Colonic mucosa (tissue), 4 donors: ENCODE data around the gene RELT. TPM values are rescaled to one million over a fixed set of nuclear protein-coding genes. Genes with fewer than 3 reads are reported as not detected.
A peak's percentile ranks its signal among the peaks of the same experiment; 100 is the strongest.

ENCODE experiments used
- DNase-seq: peaks from one replicate; pipeline ENCODE4 v3.0.0-alpha.2; 2020
- H3K27ac ChIP-seq: fragments of 200-600 bp; one replicate; pipeline ENCODE4 v1.8.0; 2021
- H3K27me3 ChIP-seq: fragments of 200-600 bp; one replicate; pipeline ENCODE4 v1.8.0; 2021
- H3K36me3 ChIP-seq: fragments of 200-600 bp; one replicate; pipeline ENCODE4 v1.8.0; 2021
- H3K4me1 ChIP-seq: fragments of 200-600 bp; one replicate; pipeline ENCODE4 v1.8.0; 2021; ENCODE audit warnings: mild to moderate bottlenecking
- H3K4me3 ChIP-seq: fragments of 200-600 bp; one replicate; pipeline ENCODE4 v1.8.0; 2021
- H3K9ac ChIP-seq, 2 donors: one replicate each; pipeline ENCODE4 v1.7.0; 2013; ENCODE audit warnings: control low read depth in 2 of 2, low read depth in 2 of 2, low read length in 2 of 2
- H3K9me3 ChIP-seq: fragments of 200-600 bp; one replicate; pipeline ENCODE4 v1.8.0; 2021
- intact Hi-C: fragments of 100-400 bp; cut with DNase I; formaldehyde crosslinking; loops from one replicate; pipeline ENCODE4 v1.14.1; 2022
- total RNA-seq, 2 donors: library from RNA; stranded (reverse); fragmentation: NEBNext Ultra II Directional in 1 of 2; extraction: Animal tissue kit (Norgen Biotek cat#: 25700) in 1 of 2; gene quantifications; one replicate each; pipeline ENCODE4 v1.2.1, GENCODE V29; 2021
- TF ChIP-seq, protein P1 (sequence below): fragments of 200-600 bp; IDR thresholded peaks from one replicate; pipeline ENCODE4 v1.8.0; 2022; ENCODE audit warnings: antibody characterized with exemption, mild to moderate bottlenecking
- donor health status: healthy.
- donor health status: DM: no; HTN: no; CAD: no.
- donor health status: DM: no; HTN: no; CAD: no.

Gene RELT
- total RNA-seq, 2 donors from 2014 or later: 4.0 to 7.1 TPM

- no peak overlapping the region for H3K4me3 ChIP-seq
- no peak overlapping the region for H3K9ac ChIP-seq
- TF ChIP-seq, protein P1, sequence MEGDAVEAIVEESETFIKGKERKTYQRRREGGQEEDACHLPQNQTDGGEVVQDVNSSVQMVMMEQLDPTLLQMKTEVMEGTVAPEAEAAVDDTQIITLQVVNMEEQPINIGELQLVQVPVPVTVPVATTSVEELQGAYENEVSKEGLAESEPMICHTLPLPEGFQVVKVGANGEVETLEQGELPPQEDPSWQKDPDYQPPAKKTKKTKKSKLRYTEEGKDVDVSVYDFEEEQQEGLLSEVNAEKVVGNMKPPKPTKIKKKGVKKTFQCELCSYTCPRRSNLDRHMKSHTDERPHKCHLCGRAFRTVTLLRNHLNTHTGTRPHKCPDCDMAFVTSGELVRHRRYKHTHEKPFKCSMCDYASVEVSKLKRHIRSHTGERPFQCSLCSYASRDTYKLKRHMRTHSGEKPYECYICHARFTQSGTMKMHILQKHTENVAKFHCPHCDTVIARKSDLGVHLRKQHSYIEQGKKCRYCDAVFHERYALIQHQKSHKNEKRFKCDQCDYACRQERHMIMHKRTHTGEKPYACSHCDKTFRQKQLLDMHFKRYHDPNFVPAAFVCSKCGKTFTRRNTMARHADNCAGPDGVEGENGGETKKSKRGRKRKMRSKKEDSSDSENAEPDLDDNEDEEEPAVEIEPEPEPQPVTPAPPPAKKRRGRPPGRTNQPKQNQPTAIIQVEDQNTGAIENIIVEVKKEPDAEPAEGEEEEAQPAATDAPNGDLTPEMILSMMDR: peak; percentile 99
- no peaks in the 10 kb centered on the region for H3K4me1 ChIP-seq
- H3K9me3 ChIP-seq: no peaks in the 10 kb centered on the region
- peak overlapping the region; percentile 65 for H3K27ac ChIP-seq
- peak; percentile 90 for DNase-seq
- intact Hi-C loops: loop anchor here (2.0 to 5.0 kb wide), 2 partner anchors 29 to 38 kb away; no protein-coding TSS in a partner anchor
- H3K27me3 ChIP-seq: no peaks in the 10 kb centered on the region
- no peaks in the 10 kb centered on the region for H3K36me3 ChIP-seq
Measured at GRCh38 chr11:73335204-73335923, 40.8 kb upstream of the RELT start.

DNA sequence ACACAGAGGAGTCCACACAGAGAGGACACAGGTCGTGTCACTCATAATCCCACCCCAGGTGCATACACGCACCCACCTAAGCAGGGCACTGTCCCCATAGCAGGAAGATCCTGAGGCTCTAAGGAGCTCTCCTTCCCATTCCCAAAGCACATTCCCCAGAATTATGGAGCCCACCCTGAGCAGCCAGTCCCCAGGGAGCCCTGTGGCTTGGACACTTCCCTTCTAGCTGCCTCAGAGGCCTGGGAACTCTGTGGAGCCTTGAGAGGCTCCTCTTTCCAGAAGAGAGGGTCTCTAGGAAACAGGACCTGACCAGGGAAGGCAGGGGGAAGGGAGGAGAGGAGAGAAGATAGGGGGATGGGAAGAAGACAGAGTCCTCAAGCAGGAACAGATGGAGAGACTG is 38.4 kb upstream of the RELT start:
- Histone ChIP-seq H3K27me3 (no peaks in the 10 kb centered on the region), H3K36me3 (no peaks in the 10 kb centered on the region), H3K9ac (no peak overlapping the region), H3K4me1 (no peaks in the 10 kb centered on the region), H3K4me3 (no peak overlapping the region), H3K27ac (no peak overlapping the region), H3K9me3 (no peaks in the 10 kb centered on the region)
- TF ChIP-seq, protein P1: no peak
- no peak for DNase-seq
- intact Hi-C loops: loop anchor here (5.0 kb wide), 1 partner anchor 41 kb away; no protein-coding TSS in a partner anchor

DNA sequence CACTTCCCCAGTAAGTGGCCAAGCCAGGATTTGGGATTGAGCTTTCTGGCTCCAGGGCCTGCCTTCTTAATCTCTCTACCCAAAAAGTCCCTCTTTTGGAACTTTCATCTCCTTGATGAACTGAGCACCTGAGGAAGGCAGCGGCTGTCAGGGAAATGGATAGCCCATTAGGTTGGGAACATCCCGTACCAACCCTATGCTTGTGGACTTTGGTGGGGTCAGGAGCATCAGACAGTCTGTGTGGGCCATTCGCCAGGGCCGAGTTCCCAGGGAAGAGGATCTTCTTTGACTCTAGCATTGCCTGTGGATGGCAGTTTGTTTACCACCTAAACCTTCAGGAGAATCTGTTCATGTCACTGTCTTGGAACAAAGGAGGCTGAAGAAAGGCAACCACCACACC is 37.9 kb upstream of the RELT start:
- no peaks in the 10 kb centered on the region for H3K9me3 ChIP-seq
- no peak overlapping the region for H3K27ac ChIP-seq
- no peak overlapping the region for H3K4me3 ChIP-seq
- intact Hi-C loops: loop anchor here (5.0 kb wide), 1 partner anchor 41 kb away; no protein-coding TSS in a partner anchor
- H3K36me3 ChIP-seq: no peaks in the 10 kb centered on the region
- DNase-seq: no peak
- TF ChIP-seq, protein P1: no peak
- H3K4me1 ChIP-seq: no peaks in the 10 kb centered on the region
- no peak overlapping the region for H3K9ac ChIP-seq
- no peaks in the 10 kb centered on the region for H3K27me3 ChIP-seq

GRCh38 chr11:73340164-73340563 is 36.0 kb upstream of the RELT start:
- no peaks in the 10 kb centered on the region for H3K9me3 ChIP-seq
- intact Hi-C loops: no loop called here
- no peaks in the 10 kb centered on the region for H3K4me1 ChIP-seq
- no peak for DNase-seq
- H3K27ac ChIP-seq: no peak overlapping the region
- no peak overlapping the region for H3K9ac ChIP-seq
- H3K4me3 ChIP-seq: no peak overlapping the region
- H3K27me3 ChIP-seq: no peaks in the 10 kb centered on the region
- TF ChIP-seq, protein P1: no peak
- no peaks in the 10 kb centered on the region for H3K36me3 ChIP-seq

- no peaks in the 10 kb centered on the region for H3K27me3 ChIP-seq
- DNase-seq: no peak
- H3K36me3 ChIP-seq: no peaks in the 10 kb centered on the region
- H3K9me3 ChIP-seq: no peaks in the 10 kb centered on the region
- H3K4me1 ChIP-seq: no peaks in the 10 kb centered on the region
- TF ChIP-seq, protein P1: no peak
- H3K4me3 ChIP-seq: no peak overlapping the region
- H3K9ac ChIP-seq: no peak overlapping the region
- intact Hi-C loops: no loop called here
- no peak overlapping the region for H3K27ac ChIP-seq
Measured at GRCh38 chr11:73342633-73343032, 33.6 kb upstream of the RELT start.
